IMR-90 (cell line): ENCODE results near the gene RIN1. TPM values are rescaled to one million over a fixed set of nuclear protein-coding genes. Genes with fewer than 3 reads are reported as not detected.

ENCODE experiments used
- ATAC-seq: fragments of 200-7000 bp; cut with Tn5 transposase; 2 replicates; pipeline ENCODE4 v1.9.1; 2020; ENCODE audit warnings: low read depth, mild to moderate bottlenecking, moderate library complexity
- Bru-seq: library from RNA; stranded (reverse); fragments of 400-500 nt; gene quantifications from one replicate; lab custom pipeline; 2021; lab: Mats Ljungman, UMichigan
- BruChase-seq, 2 experiments: library from RNA; stranded (reverse); fragments of 400-500 nt; gene quantifications; one replicate each; lab custom pipeline; 2021; lab: Mats Ljungman, UMichigan
- BruUV-seq: library from RNA; stranded (reverse); fragments of 400-500 nt; replicated peaks from 2 replicates; lab custom pipeline; 2021; lab: Mats Ljungman, UMichigan
- CTCF ChIA-PET: fragments of 300-600 bp; formaldehyde crosslinking; extraction: SDS; loops from one replicate; lab custom pipeline; 2021; ENCODE audit warnings: antibody characterized with exemption; lab: Yijun Ruan, JAX
- POLR2A ChIA-PET: fragments of 300-600 bp; sonication (Branson Sonifier 250); formaldehyde crosslinking; loops from one replicate; lab custom pipeline; 2022; ENCODE audit warnings: antibody characterized with exemption; ENCODE audit not compliant: unreplicated experiment; lab: Charles Lee
- DNase-seq: peaks from one replicate; pipeline ENCODE4 v3.0.0; 2013
- H2AFZ ChIP-seq: replicated peaks from 2 replicates; pipeline ENCODE3; 2013; ENCODE audit warnings: low read length, mild to moderate bottlenecking; ENCODE audit not compliant: poor library complexity
- H2AK5ac ChIP-seq: 2 replicates; pipeline ENCODE4 v1.6.1; 2013; ENCODE audit warnings: low read depth, low read length, inconsistent platforms
- H2AK9ac ChIP-seq: replicated peaks from 2 replicates; pipeline ENCODE3; 2013; ENCODE audit warnings: mild to moderate bottlenecking, low read depth, low read length, moderate library complexity; ENCODE audit not compliant: poor library complexity
- H2BK120ac ChIP-seq: 2 replicates; pipeline ENCODE4 v1.6.1; 2013; ENCODE audit warnings: low read depth, low read length, inconsistent platforms
- H2BK15ac ChIP-seq: 3 replicates; pipeline ENCODE4 v1.6.1; 2013; ENCODE audit warnings: low read depth, low read length, inconsistent platforms
- H2BK20ac ChIP-seq: 2 replicates; pipeline ENCODE4 v1.6.1; 2013; ENCODE audit warnings: low read depth, mild to moderate bottlenecking, inconsistent platforms, low read length, moderate library complexity
- H2BK5ac ChIP-seq: 2 replicates; pipeline ENCODE4 v1.6.1; 2013; ENCODE audit warnings: mild to moderate bottlenecking, low read depth, low read length, inconsistent platforms; ENCODE audit not compliant: poor library complexity, severe bottlenecking
- H3K14ac ChIP-seq: replicated peaks from 2 replicates; pipeline ENCODE4 v1.6.1; 2013; ENCODE audit warnings: low read depth, low read length, inconsistent platforms
- H3K18ac ChIP-seq: 2 replicates; pipeline ENCODE4 v1.6.1; 2013; ENCODE audit warnings: low read depth, low read length, control low read depth
- H3K23ac ChIP-seq: 2 replicates; pipeline ENCODE4 v1.6.1; 2013; ENCODE audit warnings: low read depth, low read length, inconsistent platforms
- H3K27ac ChIP-seq: 2 replicates; pipeline ENCODE4 v1.5.1; 2013; ENCODE audit warnings: mild to moderate bottlenecking, control low read depth, low read length; ENCODE audit not compliant: insufficient read depth
- H3K27me3 ChIP-seq: 2 replicates; pipeline ENCODE4 v1.6.1; 2013; ENCODE audit warnings: low read length; ENCODE audit not compliant: control insufficient read depth, insufficient read depth
- H3K36me3 ChIP-seq: 2 replicates; pipeline ENCODE4 v1.6.1; 2013; ENCODE audit warnings: low read length, mixed read lengths; ENCODE audit not compliant: control insufficient read depth, insufficient read depth
- H3K4ac ChIP-seq: 2 replicates; pipeline ENCODE4 v1.6.1; 2013; ENCODE audit warnings: low read depth, low read length, inconsistent platforms
- H3K4me1 ChIP-seq: 2 replicates; pipeline ENCODE4 v1.6.1; 2013; ENCODE audit warnings: low read length, mixed read lengths; ENCODE audit not compliant: control insufficient read depth, insufficient read depth
- H3K4me2 ChIP-seq: 2 replicates; pipeline ENCODE4 v1.6.1; 2013; ENCODE audit warnings: low read depth, mild to moderate bottlenecking, control low read depth, low read length, moderate library complexity
- H3K4me3 ChIP-seq: 2 replicates; pipeline ENCODE4 v1.5.1; 2013; ENCODE audit warnings: low read depth, mild to moderate bottlenecking, control low read depth, low read length, moderate library complexity; ENCODE audit not compliant: insufficient read depth
- H3K56ac ChIP-seq: 2 replicates; pipeline ENCODE4 v1.6.1; 2013; ENCODE audit warnings: low read length, inconsistent platforms; ENCODE audit not compliant: insufficient read depth; ENCODE audit errors: extremely low read depth
- H3K79me1 ChIP-seq, 2 experiments: 2 replicates each; pipeline ENCODE4 v1.6.1; 2013; ENCODE audit warnings: low read length in 2 of 2, inconsistent platforms in 1 of 2, low read depth in 1 of 2
- H3K9ac ChIP-seq: 2 replicates; pipeline ENCODE4 v1.6.1; 2013; ENCODE audit warnings: low read depth, low read length, control low read depth
- H3K9me1 ChIP-seq: 2 replicates; pipeline ENCODE4 v1.6.1; 2013; ENCODE audit warnings: low read length, inconsistent platforms; ENCODE audit not compliant: insufficient read depth
- H3K9me3 ChIP-seq: 2 replicates; pipeline ENCODE4 v1.6.1; 2013; ENCODE audit warnings: low read length; ENCODE audit not compliant: control insufficient read depth, insufficient read depth
- H4K20me1 ChIP-seq: 2 replicates; pipeline ENCODE4 v1.6.1; 2013; ENCODE audit warnings: low read length, inconsistent platforms; ENCODE audit not compliant: insufficient read depth
- H4K5ac ChIP-seq: 2 replicates; pipeline ENCODE4 v1.6.1; 2013; ENCODE audit warnings: mild to moderate bottlenecking, low read depth, low read length, control low read depth
- H4K8ac ChIP-seq, 2 experiments: 2 replicates each; pipeline ENCODE4 v1.6.1; 2013; ENCODE audit warnings: low read depth in 2 of 2, low read length in 2 of 2, control low read depth in 1 of 2, inconsistent platforms in 1 of 2
- H4K91ac ChIP-seq: 2 replicates; pipeline ENCODE4 v1.6.1; 2013; ENCODE audit warnings: low read depth, low read length, inconsistent platforms; ENCODE audit not compliant: insufficient read depth
- MXI1 ChIP-seq: IDR thresholded peaks from 2 replicates; pipeline ENCODE4 v1.6.1; 2012; ENCODE audit warnings: low read depth, mild to moderate bottlenecking, low read length, moderate library complexity, borderline replicate concordance
- POLR2A ChIP-seq: IDR thresholded peaks from 2 replicates; pipeline ENCODE4 v1.6.1; 2012; ENCODE audit warnings: mild to moderate bottlenecking, low read depth, low read length
- RAD21 ChIP-seq: IDR thresholded peaks from 2 replicates; pipeline ENCODE4 v1.6.1; 2012; ENCODE audit warnings: low read length, improper control_type of control experiment
- RCOR1 ChIP-seq: IDR thresholded peaks from 2 replicates; pipeline ENCODE4 v1.6.1; 2012; ENCODE audit warnings: mild to moderate bottlenecking, low read length, improper control_type of control experiment; ENCODE audit not compliant: insufficient replicate concordance
- SMC3 ChIP-seq: fragments of 150-350 bp; IDR thresholded peaks from 2 replicates; pipeline ENCODE4 v1.6.1; 2016; ENCODE audit warnings: low read depth, mild to moderate bottlenecking, antibody characterized with exemption, low read length, moderate library complexity
- WGBS, 2 experiments: methylation state at CpG; one replicate each; pipeline versions ENCODE4 v1.1.5 to v1.1.7; 2013; ENCODE audit warnings: missing lambda C conversion rate in 2 of 2; ENCODE audit not compliant: insufficient read length in 1 of 2; ENCODE audit errors: extremely low coverage in 2 of 2; 5-methylcytosine and 5-hydroxymethylcytosine counted together
- dilution Hi-C: fragments of 300-500 bp; cut with HindIII; formaldehyde crosslinking; loops from one replicate; pipeline ENCODE4 v1.14.3; 2018; ENCODE audit warnings: low sequenced_read_pairs; ENCODE audit not compliant: unreplicated experiment
- in situ Hi-C: fragments of 300-500 bp; cut with MboI; formaldehyde crosslinking; loops from 3 replicates; pipeline ENCODE4 v1.14.3; 2019; ENCODE audit warnings: low sequenced_read_pairs, inconsistent platforms, mixed read lengths
- intact Hi-C: fragments of 100-400 bp; cut with micrococcal nuclease; formaldehyde crosslinking; loops from 2 replicates; pipeline ENCODE4 v1.10.0; 2022
- long read RNA-seq: library from polyadenylated mRNA; unstranded; transcript quantifications from one replicate; pipeline ENCODE4 v2.0.0, GENCODE V29; 2021; ENCODE audit not compliant: unreplicated experiment
- polyA plus RNA-seq, 3 experiments: library from polyadenylated mRNA; depleted of rRNA; stranded (reverse); fragments of >200 nt; gene quantifications; 2 replicates each; pipeline ENCODE4 v1.2.3, GENCODE V29; 2012; ENCODE audit warnings: low replicate concordance in 1 of 3
- total RNA-seq: library from RNA; depleted of rRNA; stranded (reverse); fragments of >200 nt; gene quantifications from 2 replicates; pipeline ENCODE4 v1.2.3, GENCODE V29; 2012; rRNA removed
- TF ChIP-seq, protein P1 (sequence below): fragments of 150-350 bp; IDR thresholded peaks from 2 replicates; pipeline ENCODE4 v1.6.1; 2016; ENCODE audit warnings: low read depth, mild to moderate bottlenecking, low read length, moderate library complexity, borderline replicate concordance
- TF ChIP-seq, protein P2 (sequence below): conservative IDR thresholded peaks from 2 replicates; pipeline ENCODE4 v1.5.1; 2012; ENCODE audit warnings: mild to moderate bottlenecking, low read depth, low read length, improper control_type of control experiment

RIN1 gene, protein sequence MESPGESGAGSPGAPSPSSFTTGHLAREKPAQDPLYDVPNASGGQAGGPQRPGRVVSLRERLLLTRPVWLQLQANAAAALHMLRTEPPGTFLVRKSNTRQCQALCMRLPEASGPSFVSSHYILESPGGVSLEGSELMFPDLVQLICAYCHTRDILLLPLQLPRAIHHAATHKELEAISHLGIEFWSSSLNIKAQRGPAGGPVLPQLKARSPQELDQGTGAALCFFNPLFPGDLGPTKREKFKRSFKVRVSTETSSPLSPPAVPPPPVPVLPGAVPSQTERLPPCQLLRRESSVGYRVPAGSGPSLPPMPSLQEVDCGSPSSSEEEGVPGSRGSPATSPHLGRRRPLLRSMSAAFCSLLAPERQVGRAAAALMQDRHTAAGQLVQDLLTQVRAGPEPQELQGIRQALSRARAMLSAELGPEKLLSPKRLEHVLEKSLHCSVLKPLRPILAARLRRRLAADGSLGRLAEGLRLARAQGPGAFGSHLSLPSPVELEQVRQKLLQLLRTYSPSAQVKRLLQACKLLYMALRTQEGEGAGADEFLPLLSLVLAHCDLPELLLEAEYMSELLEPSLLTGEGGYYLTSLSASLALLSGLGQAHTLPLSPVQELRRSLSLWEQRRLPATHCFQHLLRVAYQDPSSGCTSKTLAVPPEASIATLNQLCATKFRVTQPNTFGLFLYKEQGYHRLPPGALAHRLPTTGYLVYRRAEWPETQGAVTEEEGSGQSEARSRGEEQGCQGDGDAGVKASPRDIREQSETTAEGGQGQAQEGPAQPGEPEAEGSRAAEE
- total RNA-seq (9.9 and 10.6 TPM in 2 replicates), polyA plus RNA-seq (2012; rRNA removed) (20.8 and 27.1 TPM in 2 replicates), Bru-seq, nascent RNA (percentile 49 among the genes with signal in this experiment), BruChase-seq, experiment 1, labeled RNA remaining after a 6-hour chase (percentile 48 among the genes with signal in this experiment), BruChase-seq, experiment 2, labeled RNA remaining after a 2-hour chase (percentile 55 among the genes with signal in this experiment)
- 19.8 and 26.9 TPM in 2 replicates for polyA plus RNA-seq (2012; cell fraction: cytosol; rRNA removed)
- 58.8 and 120 TPM in 2 replicates for polyA plus RNA-seq (2012; cell fraction: nucleus; rRNA removed; ENCODE audit: low replicate concordance)
- long read RNA-seq, transcript RIN1-201 (10 exons, 2,693 nt), result major isoform, 11 of 39 reads
- long read RNA-seq, partial matches to known transcripts, result 22 of 39 reads
- long read RNA-seq, other reads (novel, unspliced or antisense), result 6 of 39 reads

DNA sequence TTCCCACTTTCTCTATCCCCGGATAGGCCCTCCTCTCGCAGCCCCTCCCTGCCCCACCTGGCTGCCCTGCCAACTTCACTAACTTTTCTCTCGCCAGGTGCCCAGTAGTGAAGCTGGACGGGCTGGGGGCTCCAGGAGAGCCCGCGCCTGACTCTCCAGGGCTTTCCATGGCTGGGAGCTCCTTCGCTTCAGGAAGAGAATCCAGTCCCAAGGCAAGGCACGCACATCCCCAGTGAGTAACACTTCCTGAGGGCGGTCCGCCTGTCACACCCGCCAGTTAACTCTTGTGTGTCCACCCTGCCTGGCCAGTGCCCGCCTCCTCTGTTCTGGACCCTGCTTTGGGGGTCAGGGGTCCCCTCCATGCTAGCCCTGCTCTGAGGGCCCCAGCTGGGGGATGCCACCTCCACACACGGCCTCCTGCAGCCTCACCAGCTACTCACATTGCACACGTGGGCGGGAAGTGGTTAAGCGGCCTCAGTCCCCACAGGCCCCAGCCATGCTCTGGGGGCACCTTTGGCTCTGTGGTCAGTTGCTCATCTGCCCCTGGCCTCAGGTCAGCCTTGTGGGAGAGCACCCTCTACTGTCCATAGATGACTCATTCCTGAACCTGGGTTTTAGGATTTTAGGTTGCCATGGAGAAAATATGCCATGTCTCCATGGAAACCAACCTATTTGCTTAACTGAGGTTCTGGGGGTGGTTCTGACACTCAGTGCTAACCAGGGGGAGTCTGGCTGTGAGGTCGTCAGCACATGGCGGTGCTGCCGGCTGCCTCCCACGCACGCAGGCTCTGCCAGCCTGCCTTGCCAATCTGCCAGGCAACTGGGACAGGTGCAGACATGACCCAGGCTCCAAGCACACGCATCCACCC lies at the start of gene RIN1:
RIN1 (minus strand) TSS at position 201 of the 869 bp plus-strand sequence; CDS start at position 169, 32 bp downstream.
- Histone ChIP-seq H2AK5ac (peak within 1 kb of the TSS; percentile 90), H3K23ac (peak within 1 kb of the TSS; percentile 97), H3K27me3 (no peaks in the 10 kb centered on the region), H3K56ac (peak within 1 kb of the TSS; percentile 83), H4K5ac (peak within 1 kb of the TSS; percentile 69; the same call in 1 of the 2 replicates), H3K4me1 (peaks cover 23% of the 10 kb centered on the region), H3K9me3 (no peaks in the 10 kb centered on the region), H4K91ac (peak within 1 kb of the TSS; percentile 90), H3K27ac (peak within 1 kb of the TSS; percentile 89), H3K9me1 (no peaks in the 10 kb centered on the region), H4K20me1 (peaks cover 21% of the 10 kb centered on the region), H3K4me2 (peak within 1 kb of the TSS; percentile 92), H2AK9ac (peak within 1 kb of the TSS; percentile 99), H2BK20ac (peak within 1 kb of the TSS; percentile 53), H2AFZ (peak within 1 kb of the TSS; percentile 83), H3K9ac (peak within 1 kb of the TSS; percentile 72), H3K36me3 (peaks cover 40% of the 10 kb centered on the region), H4K8ac (peak within 1 kb of the TSS; percentile 63 to 79; a peak in 3 of 4 replicates), H2BK5ac (peak within 1 kb of the TSS; percentile 97), H3K14ac (peak within 1 kb of the TSS; percentile 95), H3K4me3 (peak within 1 kb of the TSS; percentile 60), H3K79me1 (peaks cover 7 to 45% of the 10 kb centered on the region in 2 experiments; a peak in 3 of 4 replicates), H2BK15ac (peak within 1 kb of the TSS; percentile 54; the same call in 2 of the 3 replicates), H3K4ac (peak within 1 kb of the TSS; percentile 97), H3K18ac (peak within 1 kb of the TSS; percentile 67), H2BK120ac (peak within 1 kb of the TSS; percentile 91)
- no TSS peak for BruUV-seq
- DNase-seq, result peak; percentile 99
- peak; percentile 86 for ATAC-seq
- ChIA-PET POLR2A (interaction anchor here (0.6 to 2.2 kb wide), 6 partner anchors 9 to 307 kb away, joined by 3 to 23 read pairs (median 4); partner anchors contain the start of gene CD248), CTCF (interaction anchor here (0.6 to 2.1 kb wide), 5 partner anchors 9 to 53 kb away, joined by 3 to 17 read pairs (median 4); partner anchors contain the start of gene SLC29A2)
- dilution Hi-C loops (no loop called here), intact Hi-C loops (loop anchor here (1.0 kb wide), 3 partner anchors 24 to 114 kb away; no protein-coding TSS in a partner anchor), in situ Hi-C loops (no loop called here)
- 0% methylated on average over 11 of the region's 22 CpGs; no CpG with 5 or more reads in 1 of the 2 experiments for WGBS, 2 experiments
- TF ChIP-seq POLR2A (peak; percentile 97), RCOR1 (peak; percentile 99), MXI1 (peak; percentile 92), SMC3 (peak; percentile 4; the same call in 1 of the 2 replicates), RAD21 (peak; percentile 29; the same call in 1 of the 2 replicates)
- TF ChIP-seq, protein P1, sequence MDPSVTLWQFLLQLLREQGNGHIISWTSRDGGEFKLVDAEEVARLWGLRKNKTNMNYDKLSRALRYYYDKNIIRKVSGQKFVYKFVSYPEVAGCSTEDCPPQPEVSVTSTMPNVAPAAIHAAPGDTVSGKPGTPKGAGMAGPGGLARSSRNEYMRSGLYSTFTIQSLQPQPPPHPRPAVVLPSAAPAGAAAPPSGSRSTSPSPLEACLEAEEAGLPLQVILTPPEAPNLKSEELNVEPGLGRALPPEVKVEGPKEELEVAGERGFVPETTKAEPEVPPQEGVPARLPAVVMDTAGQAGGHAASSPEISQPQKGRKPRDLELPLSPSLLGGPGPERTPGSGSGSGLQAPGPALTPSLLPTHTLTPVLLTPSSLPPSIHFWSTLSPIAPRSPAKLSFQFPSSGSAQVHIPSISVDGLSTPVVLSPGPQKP, result no peak
- TF ChIP-seq, protein P2, sequence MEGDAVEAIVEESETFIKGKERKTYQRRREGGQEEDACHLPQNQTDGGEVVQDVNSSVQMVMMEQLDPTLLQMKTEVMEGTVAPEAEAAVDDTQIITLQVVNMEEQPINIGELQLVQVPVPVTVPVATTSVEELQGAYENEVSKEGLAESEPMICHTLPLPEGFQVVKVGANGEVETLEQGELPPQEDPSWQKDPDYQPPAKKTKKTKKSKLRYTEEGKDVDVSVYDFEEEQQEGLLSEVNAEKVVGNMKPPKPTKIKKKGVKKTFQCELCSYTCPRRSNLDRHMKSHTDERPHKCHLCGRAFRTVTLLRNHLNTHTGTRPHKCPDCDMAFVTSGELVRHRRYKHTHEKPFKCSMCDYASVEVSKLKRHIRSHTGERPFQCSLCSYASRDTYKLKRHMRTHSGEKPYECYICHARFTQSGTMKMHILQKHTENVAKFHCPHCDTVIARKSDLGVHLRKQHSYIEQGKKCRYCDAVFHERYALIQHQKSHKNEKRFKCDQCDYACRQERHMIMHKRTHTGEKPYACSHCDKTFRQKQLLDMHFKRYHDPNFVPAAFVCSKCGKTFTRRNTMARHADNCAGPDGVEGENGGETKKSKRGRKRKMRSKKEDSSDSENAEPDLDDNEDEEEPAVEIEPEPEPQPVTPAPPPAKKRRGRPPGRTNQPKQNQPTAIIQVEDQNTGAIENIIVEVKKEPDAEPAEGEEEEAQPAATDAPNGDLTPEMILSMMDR, result peak; percentile 47
